Memory B cell (primary cell): ENCODE measurements around the gene BCL2L15.

Experiments
- ATAC-seq: fragments of 150-1000 bp; cut with Tn5 transposase; 2 replicates; pipeline ENCODE4 v1.10.0; 2021; ENCODE audit warnings: low read depth, mild to moderate bottlenecking, moderate library complexity
- DNase-seq, 2 donors: peaks; one replicate each; pipeline ENCODE4 v3.0.0; 2022; ENCODE audit warnings: low spot score in 2 of 2
- H3K27ac Mint-ChIP-seq: one replicate; pipeline ENCODE4 v1.8.0; 2022; ENCODE audit warnings: mild to moderate bottlenecking, moderate library complexity, mixed read lengths
- H3K27me3 Mint-ChIP-seq: one replicate; pipeline ENCODE4 v1.8.0; 2022; ENCODE audit warnings: mixed read lengths
- H3K36me3 Mint-ChIP-seq: one replicate; pipeline ENCODE4 v1.8.0; 2022; ENCODE audit warnings: mild to moderate bottlenecking, mixed read lengths
- H3K4me1 Mint-ChIP-seq: one replicate; pipeline ENCODE4 v1.8.0; 2022; ENCODE audit warnings: mixed read lengths
- H3K4me3 Mint-ChIP-seq: one replicate; pipeline ENCODE4 v1.8.0; 2022; ENCODE audit warnings: mild to moderate bottlenecking, moderate library complexity, mixed read lengths
- H3K9me3 Mint-ChIP-seq: one replicate; pipeline ENCODE4 v1.8.0; 2022; ENCODE audit warnings: mixed read lengths

The BCL2L15 gene

GRCh38 chr1:113846391-113847035, 40.9 kb downstream of the BCL2L15 start:
- no peak for DNase-seq
- Mint-ChIP-seq H3K27me3 (no peaks in the 10 kb centered on the region), H3K4me1 (peaks cover 6% of the 10 kb centered on the region), H3K36me3 (peaks cover 29% of the 10 kb centered on the region), H3K27ac (peak overlapping the region; percentile 0), H3K9me3 (peaks cover 2% of the 10 kb centered on the region), H3K4me3 (no peak overlapping the region)
- no peak for ATAC-seq

- Mint-ChIP-seq H3K4me3 (no peak overlapping the region), H3K4me1 (no peaks in the 10 kb centered on the region), H3K36me3 (peaks cover 7% of the 10 kb centered on the region), H3K9me3 (no peaks in the 10 kb centered on the region), H3K27me3 (no peaks in the 10 kb centered on the region), H3K27ac (no peak overlapping the region)
- DNase-seq, result no peak
- ATAC-seq, result no peak
These were observed 50.8 kb downstream of the BCL2L15 start for GRCh38 chr1:113836534-113836933.

- Mint-ChIP-seq H3K4me1 (no peaks in the 10 kb centered on the region), H3K36me3 (peaks cover 9% of the 10 kb centered on the region), H3K9me3 (no peaks in the 10 kb centered on the region), H3K27ac (no peak overlapping the region), H3K27me3 (no peaks in the 10 kb centered on the region), H3K4me3 (no peak overlapping the region)
- ATAC-seq (no peak), DNase-seq (peak in 1 of 2 donors; percentile 49)
These were observed 51.6 kb downstream of the BCL2L15 start for GRCh38 chr1:113835686-113836290.

GRCh38 chr1:113834716-113835115, 52.7 kb downstream of the BCL2L15 start:
- no peak for DNase-seq
- ATAC-seq, result no peak
- H3K4me1 Mint-ChIP-seq, result no peaks in the 10 kb centered on the region
- no peaks in the 10 kb centered on the region for H3K9me3 Mint-ChIP-seq
- no peak overlapping the region for H3K27ac Mint-ChIP-seq
- H3K27me3 Mint-ChIP-seq, result no peaks in the 10 kb centered on the region
- peaks cover 4% of the 10 kb centered on the region for H3K36me3 Mint-ChIP-seq
- H3K4me3 Mint-ChIP-seq, result no peak overlapping the region
